HG03439 (cell line): ENCODE measurements around the gene GSTCD.
A peak's percentile ranks its signal among the peaks of the same experiment; 100 is the strongest.
"Not testable (repeated sequence)": the region's sequence is repeated elsewhere in the genome, so short reads cannot be mapped to it uniquely, and the experiment has no call there.

Experiments used
- ATAC-seq: cut with Tn5 transposase; IDR thresholded peaks from one replicate; pipeline ENCODE4 v1.9.1; 2021; ENCODE audit warnings: mild to moderate bottlenecking, moderate library complexity; ENCODE audit not compliant: unreplicated experiment

GSTCD gene

GRCh38 chr4:105807496-105807895 lies 98.9 kb downstream of the GSTCD start:
- ATAC-seq: no peak

GRCh38 chr4:105808030-105808749 lies 99.6 kb downstream of the GSTCD start:
- ATAC-seq: no peak

GRCh38 chr4:105808750-105809041 lies 100.1 kb downstream of the GSTCD start:
- ATAC-seq: no peak

GRCh38 chr4:105815701-105816100 lies 107.1 kb downstream of the GSTCD start:
- no peak for ATAC-seq

GRCh38 chr4:105822061-105822460 lies 113.5 kb downstream of the GSTCD start:
- ATAC-seq: no peak

GRCh38 chr4:105828074-105828473 lies 119.5 kb downstream of the GSTCD start:
- no peak for ATAC-seq

GRCh38 chr4:105831189-105831588 lies 122.6 kb downstream of the GSTCD start:
- ATAC-seq: no peak

- no peak for ATAC-seq
These were observed 126.6 kb downstream of the GSTCD start for GRCh38 chr4:105835177-105835576.

GRCh38 chr4:105836537-105836936 lies 128.0 kb downstream of the GSTCD start:
- ATAC-seq: no peak

GRCh38 chr4:105837037-105837436 lies 128.5 kb downstream of the GSTCD start:
- no peak for ATAC-seq

- ATAC-seq: no peak
These were observed 129.5 kb downstream of the GSTCD start for GRCh38 chr4:105838082-105838481.

GRCh38 chr4:105840426-105841174 lies 132.0 kb downstream of the GSTCD start:
- ATAC-seq: no peak

GRCh38 chr4:105843941-105844340 lies 135.4 kb downstream of the GSTCD start:
- no peak for ATAC-seq

GRCh38 chr4:105845559-105845958 lies 137.0 kb downstream of the GSTCD start:
- no peak for ATAC-seq

GRCh38 chr4:105848359-105848758 lies 139.8 kb downstream of the GSTCD start:
- not testable (repeated sequence) for ATAC-seq

GRCh38 chr4:105851196-105851595 lies 142.6 kb downstream of the GSTCD start:
- ATAC-seq: no peak

- ATAC-seq: not testable (repeated sequence)
These were observed 143.6 kb downstream of the GSTCD start for GRCh38 chr4:105852230-105852629.

- peak; percentile 59 for ATAC-seq
These were observed 150.0 kb downstream of the GSTCD start for GRCh38 chr4:105858466-105859040.

- no peak for ATAC-seq
These were observed 150.6 kb downstream of the GSTCD start for GRCh38 chr4:105859233-105859632.

GRCh38 chr4:105870963-105871362 lies 162.4 kb downstream of the GSTCD start:
- no peak for ATAC-seq

- ATAC-seq: no peak
These were observed 163.4 kb downstream of the GSTCD start for GRCh38 chr4:105871997-105872396.

- ATAC-seq: no peak
These were observed 166.6 kb downstream of the GSTCD start for GRCh38 chr4:105875233-105875632.
